Epidermal melanocyte (primary cell): ENCODE data around the gene SLC45A1.
A peak's percentile ranks its signal among the peaks of the same experiment; 100 is the strongest.

Source experiments
- DNase-seq: peaks from one replicate; pipeline ENCODE4 v3.0.0; 2011; ENCODE audit warnings: low spot score; ENCODE audit not compliant: insufficient read length

The SLC45A1 gene

DNA sequence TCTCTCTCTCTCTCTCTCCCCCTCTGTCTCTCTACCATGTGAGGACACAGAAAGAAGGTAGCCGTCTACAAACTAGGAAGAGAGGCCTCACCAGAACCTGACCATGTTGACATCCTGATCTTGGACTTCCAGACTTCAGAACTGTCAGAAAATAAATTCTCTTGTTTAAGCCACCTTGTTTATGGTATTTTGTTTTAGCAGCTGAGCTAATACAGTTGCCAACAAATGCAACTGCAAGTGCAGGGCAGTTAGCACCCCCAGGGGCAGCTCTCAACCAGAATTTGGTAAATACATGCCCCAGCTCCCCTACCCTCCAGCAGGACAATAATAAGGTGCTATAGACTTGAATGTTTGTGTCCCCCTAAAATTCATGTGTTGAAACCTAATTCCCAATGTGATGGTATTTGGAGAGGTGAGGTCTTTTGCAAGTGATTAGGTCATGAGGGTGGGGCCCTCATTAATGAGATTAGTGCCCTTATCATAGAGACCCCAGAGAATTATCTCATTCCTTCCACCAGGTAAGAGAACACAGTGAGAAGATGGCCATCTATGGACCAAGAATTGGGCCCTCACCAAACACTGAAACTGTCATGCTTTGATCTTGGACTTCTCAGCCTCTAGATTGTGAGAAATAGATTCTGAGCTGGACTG is 6.7 kb upstream of the SLC45A1 start:
- no peak for DNase-seq

DNA sequence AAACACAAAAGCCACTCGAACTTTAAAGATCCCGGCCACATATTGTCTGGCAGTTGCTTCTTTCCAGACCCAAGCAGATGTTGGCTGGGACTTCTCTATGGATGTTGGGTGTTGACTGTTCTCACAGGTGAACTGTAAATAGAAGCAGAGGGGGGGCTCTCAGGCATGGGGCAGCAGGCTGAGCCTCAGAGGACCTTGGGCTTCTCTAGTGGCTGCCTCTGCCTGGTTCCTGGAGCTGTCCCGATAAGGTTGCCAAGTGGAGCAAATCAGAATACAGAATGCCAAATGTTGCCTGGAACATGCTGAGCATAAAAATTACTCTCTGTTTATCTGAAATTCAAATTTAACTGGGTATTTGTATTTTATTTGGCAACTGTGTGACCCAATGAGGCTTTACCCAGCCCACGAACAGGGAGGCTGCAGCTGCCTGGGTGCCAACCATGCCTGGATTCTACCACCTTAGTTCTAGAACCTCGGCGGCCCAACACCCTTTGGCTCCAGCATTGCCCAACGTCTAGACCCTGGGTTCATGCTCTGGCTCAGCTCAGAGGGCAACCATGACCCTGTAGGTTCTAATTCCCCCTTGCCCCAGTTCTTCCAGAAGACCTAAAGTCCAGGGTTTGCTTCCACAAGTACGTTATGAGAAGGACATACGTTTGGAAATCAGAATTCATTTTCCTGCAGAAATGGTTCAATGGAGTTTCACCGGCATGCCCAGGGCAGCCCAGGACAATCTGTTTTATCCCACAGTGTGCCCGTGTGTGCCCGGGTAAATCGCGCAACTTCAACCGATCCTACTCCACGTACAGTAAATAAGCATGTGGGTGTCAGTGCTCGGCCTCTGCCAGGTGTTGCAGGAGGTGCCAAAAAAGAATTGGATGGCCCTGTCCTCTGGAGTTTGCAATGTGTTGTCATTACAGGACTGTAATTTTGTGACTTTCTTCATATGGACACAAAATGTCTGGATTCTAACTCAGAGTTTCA is 5.4 kb upstream of the SLC45A1 start:
- no peak for DNase-seq

DNA sequence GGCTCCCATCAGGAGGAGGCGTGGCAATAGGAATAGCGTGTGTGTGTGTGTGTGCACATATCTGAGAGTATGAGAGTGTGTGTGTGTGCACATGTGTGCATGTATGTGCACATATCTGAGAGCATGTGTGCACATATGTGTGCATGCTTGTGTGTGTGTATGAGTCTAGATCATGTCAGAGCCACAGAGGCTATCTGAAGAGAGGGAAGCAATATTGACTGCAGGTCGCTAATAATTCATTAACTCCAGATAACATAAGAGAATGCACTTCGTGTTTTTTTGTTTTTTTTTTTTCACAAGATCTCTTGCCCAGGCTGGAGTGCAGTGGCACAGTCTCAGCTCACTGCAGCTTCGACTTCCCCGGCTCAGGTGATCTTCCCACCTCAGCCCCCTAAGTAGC is 4.7 kb upstream of the SLC45A1 start:
- no peak for DNase-seq

DNA sequence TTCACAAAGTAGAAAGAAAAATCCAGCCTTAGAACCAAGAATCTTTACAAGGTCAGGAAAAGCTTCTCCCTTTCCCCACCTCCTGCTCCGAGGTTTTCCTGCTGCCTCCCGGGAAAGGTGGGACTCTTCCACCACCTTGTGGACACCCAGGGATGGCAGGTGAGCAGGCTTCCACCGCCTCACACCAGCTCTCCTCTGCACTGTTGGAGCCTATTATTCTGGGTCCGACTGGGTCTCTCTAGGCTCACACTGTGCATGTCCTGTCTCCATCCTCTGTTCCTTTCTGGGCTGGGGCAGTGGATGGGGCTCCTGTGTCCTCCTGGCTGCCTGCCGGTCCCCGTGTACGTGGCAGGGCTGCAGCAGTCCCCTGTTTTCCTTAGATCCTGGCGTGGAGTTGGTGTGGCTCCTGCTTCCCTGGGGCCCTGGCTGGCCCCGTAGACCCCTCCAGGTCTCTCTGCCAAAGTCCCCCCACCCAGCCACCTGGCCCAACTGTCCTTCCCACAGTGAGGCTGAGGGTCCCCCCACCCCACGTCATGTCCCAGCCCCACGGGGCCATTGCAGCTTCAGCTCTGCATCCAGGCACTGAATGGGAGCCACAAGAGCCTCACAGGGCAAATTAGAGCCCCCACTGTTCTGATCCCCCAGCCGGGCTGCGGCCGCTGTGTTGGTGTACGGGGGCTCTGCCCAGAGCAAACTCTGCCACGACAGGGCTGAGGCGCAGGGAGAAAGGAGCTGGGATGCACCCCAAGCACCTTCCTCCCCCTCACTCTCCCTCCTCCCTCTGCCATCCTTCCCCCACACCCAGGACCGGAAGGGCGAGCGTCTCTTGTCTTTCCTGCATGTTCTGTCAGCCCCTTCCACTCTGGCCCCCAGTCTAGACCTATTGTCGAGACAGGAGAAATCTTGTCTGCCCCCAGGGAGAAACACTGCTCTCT is 3.3 kb upstream of the SLC45A1 start:
- peak; percentile 81 for DNase-seq

DNA sequence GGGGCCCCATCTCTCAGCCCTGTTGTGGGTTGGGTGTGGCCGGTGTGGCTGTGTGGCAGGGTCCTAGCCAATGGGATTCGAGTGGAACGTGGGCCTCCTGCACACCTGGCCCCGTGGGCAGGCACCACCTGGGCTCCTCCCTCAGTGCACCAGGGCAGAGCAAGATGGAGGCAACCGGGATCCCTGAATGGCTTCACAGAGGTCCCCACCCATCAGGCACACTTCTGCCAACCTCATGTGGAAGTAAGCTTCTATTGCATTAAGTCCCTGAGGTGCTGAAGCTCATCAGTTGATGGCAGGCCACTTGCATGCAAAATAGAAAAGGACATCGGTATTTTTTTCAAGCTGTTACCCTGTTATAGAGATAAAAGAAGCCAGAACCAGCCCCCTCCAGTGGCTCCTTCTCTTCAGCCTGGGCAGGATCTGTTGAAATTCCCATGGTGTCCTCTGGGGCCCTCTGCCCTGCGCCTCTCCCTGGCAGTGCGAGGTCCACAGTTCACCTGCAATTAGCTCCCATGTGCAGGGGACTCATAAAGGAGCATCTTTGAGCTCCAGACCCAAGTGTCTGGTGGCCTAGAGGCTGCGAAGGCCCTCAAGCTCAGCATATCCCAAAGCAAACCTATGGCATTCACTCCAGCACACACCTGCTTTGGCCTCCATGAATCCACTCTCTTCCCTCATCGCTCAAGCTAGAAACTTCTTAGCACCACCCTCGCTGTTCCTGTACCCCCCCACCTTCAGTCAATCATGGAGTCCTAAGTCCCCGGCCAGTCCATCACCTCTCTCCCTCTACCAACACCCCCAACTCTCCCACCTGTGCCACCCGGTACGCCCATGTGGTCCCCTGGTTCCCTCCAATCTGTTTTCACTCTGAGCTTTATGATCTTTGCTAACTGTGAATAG is 2.1 kb upstream of the SLC45A1 start:
- DNase-seq, result no peak

DNA sequence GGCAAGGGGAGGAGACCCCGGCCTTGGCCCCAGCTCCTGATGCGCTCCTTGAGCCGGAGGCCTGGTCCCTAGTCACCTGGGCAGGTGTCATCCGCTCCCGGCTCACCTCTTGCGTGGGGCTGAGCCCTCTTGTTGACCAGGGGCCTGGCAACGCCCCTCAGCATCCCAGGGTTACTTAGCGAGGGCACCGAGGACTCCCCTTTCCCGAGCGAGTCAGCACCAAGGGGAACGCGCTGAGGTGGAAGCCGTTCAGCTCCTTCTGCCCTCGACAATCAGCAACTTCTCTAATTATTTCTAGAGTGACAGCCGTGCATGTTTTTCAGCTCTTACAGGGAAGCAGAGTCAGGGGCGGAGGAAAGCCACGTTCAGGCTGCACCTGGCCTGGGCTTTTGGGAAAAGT is 522 bp downstream of the SLC45A1 start:
- no peak for DNase-seq

DNA sequence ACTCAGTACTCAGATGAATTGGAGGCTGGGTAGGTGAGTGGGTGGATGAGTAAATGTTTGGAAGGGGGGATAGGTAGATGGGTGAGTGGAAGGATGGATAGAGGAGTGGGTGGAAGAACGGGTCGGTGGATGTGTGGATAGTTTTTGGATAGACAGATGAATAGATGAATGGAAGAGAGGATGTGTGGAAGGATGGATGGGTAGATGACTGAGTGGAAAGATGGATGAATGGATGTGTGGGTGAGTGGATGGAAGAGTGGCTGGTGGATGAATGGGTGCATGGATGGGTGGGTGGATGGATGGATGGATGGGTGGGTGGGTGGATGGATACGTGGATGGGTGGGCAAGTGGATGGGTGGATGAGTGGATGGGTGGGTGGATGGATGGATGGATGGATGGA is 3.7 kb downstream of the SLC45A1 start:
- DNase-seq, result no peak

DNA sequence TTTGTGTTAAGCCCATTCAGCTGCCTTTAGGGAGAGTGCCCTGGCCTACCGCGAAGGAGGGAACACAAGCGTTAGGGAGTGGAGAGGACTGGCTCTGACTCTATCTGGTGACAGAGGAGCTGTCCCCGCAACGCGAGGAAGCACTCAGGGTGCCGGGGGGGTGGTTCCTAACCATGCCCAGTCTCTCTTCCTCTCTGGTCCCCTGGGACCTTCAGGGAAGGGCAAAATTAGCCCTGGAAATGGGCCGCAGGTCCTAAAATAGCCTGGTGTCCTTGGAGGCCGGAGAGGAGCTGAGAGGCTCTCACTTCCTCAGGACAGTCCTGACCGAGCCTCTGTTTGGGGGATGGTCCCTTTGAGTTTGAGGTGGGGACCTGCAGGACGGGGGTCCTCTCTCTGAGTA is 5.8 kb downstream of the SLC45A1 start:
- no peak for DNase-seq

DNA sequence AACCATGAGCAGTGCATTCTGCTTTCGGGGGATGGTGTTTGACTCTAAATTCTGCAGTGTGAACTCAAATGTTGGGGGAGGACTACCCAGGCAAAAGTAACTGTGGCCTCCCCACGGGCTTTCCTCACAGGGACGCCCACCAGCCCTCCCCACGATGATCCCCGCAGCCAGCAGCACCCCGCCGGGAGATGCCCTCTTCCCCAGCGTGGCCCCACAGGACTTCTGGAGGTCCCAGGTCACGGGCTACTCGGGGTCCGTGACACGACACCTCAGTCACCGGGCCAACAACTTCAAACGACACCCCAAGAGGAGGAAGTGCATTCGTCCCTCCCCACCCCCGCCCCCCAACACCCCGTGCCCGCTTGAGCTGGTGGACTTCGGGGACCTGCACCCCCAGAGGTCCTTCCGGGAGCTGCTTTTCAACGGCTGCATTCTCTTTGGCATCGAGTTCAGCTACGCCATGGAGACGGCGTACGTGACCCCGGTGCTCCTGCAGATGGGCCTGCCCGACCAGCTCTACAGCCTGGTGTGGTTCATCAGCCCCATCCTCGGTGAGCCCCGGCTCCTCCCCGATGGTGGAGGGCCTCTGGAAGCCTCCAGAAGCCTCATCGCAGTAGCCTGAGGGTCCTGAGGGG is 6.4 kb downstream of the SLC45A1 start:
- no peak for DNase-seq

DNA sequence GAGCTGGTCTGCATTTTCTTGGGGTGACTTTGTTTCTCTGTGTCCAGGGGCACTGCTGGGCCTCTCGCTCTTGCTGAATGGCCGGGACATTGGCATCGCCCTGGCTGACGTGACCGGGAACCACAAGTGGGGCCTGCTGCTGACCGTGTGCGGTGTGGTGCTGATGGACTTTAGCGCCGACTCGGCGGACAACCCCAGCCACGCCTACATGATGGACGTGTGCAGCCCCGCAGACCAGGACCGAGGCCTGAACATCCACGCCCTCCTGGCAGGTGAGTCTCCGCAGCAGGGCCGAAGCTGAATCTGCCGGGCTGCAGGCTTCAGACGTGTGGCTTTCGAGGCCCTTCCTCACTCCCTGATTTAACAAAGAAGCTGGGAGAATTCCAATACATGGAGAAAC is 7.9 kb downstream of the SLC45A1 start:
- DNase-seq, result no peak

DNA sequence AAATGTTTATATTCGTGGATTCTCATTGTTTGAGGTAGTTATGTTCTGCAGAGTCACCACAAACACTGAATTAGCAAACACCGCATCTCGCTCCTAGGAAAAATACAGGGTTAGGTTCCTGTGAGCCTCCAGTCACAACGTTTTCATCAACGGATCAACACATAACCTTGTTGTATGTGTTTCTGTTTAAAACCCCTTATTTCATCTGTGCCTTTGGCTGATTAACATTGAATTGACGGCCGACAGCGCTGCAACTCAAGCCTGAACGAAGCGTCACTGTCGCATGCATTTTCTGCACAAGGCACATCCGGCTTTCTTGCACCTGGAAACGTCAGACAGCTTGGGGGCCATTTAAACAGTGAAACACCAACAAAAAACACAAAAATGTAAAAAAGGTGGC is 8.4 kb downstream of the SLC45A1 start:
- DNase-seq, result no peak

DNA sequence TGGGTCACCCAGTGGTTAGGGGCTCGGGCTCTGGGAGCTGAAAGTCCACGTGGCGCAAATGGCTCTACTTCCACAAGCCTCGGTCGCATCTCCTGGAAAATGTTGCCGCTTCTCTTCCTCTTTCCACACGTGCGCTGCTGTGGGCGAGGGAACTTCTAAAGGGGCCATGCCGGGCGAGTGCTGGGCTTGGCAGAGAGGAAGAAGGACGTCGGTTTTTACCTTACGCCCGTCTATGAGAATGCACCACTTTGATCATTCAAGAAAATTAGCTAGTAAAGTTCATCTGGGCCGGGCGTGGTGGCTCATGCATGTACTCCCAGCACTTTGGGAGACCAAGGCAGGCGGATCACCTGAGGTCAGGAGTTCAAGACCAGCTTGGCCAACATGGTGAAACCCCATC is 10.4 kb downstream of the SLC45A1 start:
- DNase-seq, result no peak

DNA sequence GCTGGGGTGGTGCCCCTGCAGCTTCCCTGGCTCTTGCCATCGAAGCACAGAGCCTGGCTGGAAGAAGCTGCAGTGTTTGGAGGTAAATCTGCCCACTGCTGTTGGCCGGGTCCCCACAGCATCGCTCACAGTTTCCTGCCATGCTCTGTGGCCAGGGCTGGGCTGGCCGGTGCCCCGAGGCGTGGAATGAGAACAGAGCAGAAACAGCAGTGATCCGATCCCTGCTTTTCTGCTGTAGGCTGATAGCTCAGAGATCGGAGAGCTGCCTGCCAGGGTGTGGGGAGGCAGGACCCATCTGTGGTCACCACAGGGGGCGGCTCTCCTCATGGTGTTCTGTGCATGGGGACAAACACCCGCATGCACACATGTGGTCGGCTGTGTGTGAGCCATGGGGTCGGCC is 11.5 kb downstream of the SLC45A1 start:
- no peak for DNase-seq

DNA sequence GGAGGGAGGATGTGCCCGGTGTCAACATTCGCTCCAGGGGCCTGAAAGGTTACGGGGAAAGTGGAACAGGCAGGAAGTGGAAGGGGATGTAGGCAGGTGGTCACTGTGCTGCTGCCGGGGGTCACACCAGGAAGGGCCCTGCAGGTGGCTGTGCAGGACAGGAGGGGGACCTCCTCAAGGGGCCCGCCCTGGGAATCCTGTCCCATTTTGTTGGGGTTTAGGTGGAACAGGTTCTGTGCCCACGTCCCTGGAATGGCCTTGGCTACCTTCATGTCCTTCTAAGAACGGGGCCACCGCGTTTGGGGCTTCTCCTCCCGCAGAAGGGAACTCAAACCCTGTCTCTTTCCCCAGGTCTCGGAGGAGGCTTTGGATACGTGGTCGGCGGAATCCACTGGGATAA is 11.9 kb downstream of the SLC45A1 start:
- DNase-seq, result no peak

DNA sequence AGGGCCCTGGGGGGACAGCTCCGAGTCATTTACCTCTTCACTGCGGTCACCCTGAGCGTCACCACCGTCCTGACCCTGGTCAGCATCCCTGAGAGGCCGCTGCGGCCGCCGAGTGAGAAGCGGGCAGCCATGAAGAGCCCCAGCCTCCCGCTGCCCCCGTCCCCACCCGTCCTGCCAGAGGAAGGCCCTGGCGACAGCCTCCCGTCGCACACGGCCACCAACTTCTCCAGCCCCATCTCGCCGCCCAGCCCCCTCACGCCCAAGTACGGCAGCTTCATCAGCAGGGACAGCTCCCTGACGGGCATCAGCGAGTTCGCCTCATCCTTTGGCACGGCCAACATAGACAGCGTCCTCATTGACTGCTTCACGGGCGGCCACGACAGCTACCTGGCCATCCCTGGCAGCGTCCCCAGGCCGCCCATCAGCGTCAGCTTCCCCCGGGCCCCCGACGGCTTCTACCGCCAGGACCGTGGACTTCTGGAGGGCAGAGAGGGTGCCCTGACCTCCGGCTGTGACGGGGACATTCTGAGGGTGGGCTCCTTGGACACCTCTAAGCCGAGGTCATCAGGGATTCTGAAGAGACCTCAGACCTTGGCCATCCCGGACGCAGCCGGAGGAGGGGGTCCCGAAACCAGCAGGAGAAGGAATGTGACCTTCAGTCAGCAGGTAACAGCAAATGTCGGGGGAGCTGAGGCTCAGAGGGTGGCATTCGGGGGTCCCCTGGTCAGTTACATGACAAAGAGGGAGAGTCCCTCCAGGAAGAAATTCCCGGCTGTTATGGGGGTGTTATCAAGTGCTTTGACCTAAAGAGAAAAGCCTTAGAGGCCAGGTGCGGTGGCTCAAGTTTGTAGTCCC is 12.6 kb downstream of the SLC45A1 start:
- no peak for DNase-seq

DNA sequence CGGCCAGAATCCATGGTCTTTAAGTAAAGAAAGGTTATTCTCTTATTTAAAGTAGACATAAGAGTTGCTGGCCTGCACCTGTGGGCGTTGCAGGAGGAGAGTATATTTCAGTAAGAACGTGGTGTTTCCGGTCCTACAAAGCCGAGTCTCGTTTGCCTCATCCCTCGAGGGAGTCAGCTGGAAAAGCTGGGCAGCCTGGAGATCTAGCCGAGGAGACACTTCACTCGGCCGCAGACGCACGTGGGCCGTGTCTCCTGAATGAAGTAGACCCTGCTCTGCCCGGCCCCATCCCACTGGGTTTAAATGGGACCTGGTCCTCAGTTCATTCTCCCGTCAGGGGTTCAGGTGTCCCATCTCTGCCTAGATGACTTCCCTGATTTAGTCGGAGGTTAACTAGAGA is 14.9 kb downstream of the SLC45A1 start:
- DNase-seq, result no peak

DNA sequence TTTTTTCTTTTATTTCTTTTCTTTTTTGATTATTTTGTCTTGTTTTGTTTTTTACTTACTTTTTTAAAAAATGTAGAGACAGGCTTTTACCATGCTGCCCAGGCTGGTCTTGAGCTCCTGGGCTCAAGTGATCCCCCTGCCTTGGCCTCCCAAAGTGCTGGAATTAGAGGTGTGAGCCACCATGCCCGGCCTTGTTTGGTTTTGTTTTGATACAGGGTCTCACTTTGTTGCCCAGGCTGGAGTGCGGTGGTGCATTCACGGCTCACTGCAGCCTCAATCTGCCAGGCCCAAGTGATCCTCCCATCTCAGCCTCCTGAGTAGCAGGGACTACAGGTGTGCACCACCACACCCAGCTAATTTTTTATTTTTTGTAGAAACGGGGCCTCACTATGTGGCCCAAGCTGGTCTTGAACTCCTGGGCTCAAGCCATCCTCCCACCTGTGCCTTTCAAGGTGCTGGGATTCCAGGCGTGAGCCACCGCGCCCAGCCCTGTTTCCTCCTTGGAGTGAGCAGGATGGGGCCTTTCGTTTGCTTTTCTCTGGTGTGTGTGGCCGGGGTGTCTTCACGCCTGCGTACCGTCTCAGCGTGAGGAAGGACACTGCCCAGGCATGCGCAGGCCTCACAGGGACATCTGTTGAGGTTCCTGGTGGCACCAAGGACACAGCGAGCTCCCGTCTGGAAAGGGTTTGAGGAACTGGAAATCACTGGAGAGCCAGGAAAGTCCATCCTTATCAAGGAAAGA is 15.5 kb downstream of the SLC45A1 start:
- no peak for DNase-seq

DNA sequence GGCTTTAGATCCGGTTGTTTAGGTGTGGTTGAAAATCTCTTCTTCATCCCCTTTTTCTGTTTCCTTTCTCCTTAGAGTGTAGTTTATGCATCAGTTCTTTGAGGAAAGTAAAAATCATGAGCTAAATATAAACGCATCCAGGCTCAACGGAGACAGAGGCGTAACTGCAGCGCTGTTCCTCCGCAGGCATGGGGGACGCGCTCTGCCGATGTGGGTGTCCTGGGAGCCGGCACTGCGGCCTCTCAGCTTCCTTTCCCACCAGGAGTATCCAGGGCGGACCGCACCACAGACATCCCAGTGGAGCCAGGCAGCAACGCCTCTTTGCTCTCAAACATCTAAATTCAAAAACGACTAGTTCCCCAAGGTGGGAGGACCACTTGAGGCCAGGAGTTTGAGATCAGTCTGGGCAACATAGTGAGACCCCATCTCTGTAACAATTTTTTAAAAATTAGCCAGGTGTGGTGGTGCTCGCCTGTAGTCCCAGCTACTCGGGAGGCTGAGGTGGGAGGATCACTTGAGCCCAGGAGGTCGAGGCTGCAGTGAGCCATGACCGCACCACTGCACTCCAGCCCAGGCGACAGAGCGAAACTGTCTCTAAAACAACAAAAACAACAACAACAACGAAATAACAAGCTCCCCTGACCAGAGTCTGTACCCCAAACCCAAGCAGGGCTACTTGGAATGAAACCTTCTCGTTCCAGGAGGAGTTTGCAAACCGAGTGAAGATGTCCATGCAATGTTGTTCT is 16.4 kb downstream of the SLC45A1 start:
- no peak for DNase-seq
